ENCODE measurements around the gene GYG1. TPM values are rescaled to one million over a fixed set of nuclear protein-coding genes. Genes with fewer than 3 reads are reported as not detected.

GYG1 gene
- total RNA-seq, 1 experiment from 2014 or later = 75.2 TPM

DNA sequence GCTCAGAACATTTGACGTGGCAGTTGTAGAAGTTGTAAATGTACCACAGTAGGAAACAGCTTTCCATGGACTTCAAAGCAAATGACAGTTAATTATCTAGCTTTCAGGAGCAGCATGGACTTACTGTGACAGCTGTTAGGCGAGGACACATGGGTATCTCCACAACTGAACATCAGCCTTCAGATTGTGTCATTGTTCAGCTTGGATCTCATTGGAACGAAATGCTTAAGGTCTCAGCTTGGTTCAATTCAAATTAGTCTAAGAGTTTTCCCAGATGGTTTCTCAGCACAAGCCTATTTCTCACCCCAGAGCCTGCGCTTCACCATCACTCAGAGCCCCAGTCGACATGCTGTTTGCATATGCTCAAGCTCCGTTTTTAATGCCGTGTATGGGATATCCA is 21.1 kb upstream of the GYG1 start:
- no peak for ATAC-seq
- intact Hi-C loops (cut with micrococcal nuclease; ENCODE audit: unreplicated experiment) = no loop called here
- TF ChIP-seq SIN3A (IDR thresholded peaks at IDR 0.05; ENCODE audit: borderline replicate concordance, insufficient read depth, low read depth, low read length) (no peak), TCF7L2 (IDR thresholded peaks at IDR 0.05; ENCODE audit: low read depth, low read length) (no peak), POLR2AphosphoS5 (IDR thresholded peaks at IDR 0.05; ENCODE audit: low read depth, low read length) (no peak)
- TF ChIP-seq, protein P1, sequence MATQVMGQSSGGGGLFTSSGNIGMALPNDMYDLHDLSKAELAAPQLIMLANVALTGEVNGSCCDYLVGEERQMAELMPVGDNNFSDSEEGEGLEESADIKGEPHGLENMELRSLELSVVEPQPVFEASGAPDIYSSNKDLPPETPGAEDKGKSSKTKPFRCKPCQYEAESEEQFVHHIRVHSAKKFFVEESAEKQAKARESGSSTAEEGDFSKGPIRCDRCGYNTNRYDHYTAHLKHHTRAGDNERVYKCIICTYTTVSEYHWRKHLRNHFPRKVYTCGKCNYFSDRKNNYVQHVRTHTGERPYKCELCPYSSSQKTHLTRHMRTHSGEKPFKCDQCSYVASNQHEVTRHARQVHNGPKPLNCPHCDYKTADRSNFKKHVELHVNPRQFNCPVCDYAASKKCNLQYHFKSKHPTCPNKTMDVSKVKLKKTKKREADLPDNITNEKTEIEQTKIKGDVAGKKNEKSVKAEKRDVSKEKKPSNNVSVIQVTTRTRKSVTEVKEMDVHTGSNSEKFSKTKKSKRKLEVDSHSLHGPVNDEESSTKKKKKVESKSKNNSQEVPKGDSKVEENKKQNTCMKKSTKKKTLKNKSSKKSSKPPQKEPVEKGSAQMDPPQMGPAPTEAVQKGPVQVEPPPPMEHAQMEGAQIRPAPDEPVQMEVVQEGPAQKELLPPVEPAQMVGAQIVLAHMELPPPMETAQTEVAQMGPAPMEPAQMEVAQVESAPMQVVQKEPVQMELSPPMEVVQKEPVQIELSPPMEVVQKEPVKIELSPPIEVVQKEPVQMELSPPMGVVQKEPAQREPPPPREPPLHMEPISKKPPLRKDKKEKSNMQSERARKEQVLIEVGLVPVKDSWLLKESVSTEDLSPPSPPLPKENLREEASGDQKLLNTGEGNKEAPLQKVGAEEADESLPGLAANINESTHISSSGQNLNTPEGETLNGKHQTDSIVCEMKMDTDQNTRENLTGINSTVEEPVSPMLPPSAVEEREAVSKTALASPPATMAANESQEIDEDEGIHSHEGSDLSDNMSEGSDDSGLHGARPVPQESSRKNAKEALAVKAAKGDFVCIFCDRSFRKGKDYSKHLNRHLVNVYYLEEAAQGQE (IDR thresholded peaks at IDR 0.05; ENCODE audit: insufficient read depth in 1 of 2, low read depth in 2 of 2, low read length in 1 of 2) = no peak
- TF ChIP-seq, protein P2, sequence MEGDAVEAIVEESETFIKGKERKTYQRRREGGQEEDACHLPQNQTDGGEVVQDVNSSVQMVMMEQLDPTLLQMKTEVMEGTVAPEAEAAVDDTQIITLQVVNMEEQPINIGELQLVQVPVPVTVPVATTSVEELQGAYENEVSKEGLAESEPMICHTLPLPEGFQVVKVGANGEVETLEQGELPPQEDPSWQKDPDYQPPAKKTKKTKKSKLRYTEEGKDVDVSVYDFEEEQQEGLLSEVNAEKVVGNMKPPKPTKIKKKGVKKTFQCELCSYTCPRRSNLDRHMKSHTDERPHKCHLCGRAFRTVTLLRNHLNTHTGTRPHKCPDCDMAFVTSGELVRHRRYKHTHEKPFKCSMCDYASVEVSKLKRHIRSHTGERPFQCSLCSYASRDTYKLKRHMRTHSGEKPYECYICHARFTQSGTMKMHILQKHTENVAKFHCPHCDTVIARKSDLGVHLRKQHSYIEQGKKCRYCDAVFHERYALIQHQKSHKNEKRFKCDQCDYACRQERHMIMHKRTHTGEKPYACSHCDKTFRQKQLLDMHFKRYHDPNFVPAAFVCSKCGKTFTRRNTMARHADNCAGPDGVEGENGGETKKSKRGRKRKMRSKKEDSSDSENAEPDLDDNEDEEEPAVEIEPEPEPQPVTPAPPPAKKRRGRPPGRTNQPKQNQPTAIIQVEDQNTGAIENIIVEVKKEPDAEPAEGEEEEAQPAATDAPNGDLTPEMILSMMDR (IDR thresholded peaks at IDR 0.05) = no peak
- ChIA-PET CTCF (interaction anchor here (0.7 kb wide), 1 partner anchor 650 kb away, joined by 7 read pairs; no protein-coding TSS in a partner anchor), POLR2A (interaction anchor here (0.7 kb wide), 1 partner anchor 28 kb away, joined by 7 read pairs; no protein-coding TSS in a partner anchor)
- Histone ChIP-seq H3K9me3 (ENCODE audit: control insufficient read depth, insufficient read depth, low read depth, low read length) (no peaks in the 10 kb centered on the region), H3K27me3 (ENCODE audit: control insufficient read depth, insufficient read depth, low read length) (no peaks in the 10 kb centered on the region), H3K4me3 (ENCODE audit: low read depth in 2 of 2, low read length in 2 of 2) (no peak overlapping the region), H3K36me3 (ENCODE audit: control insufficient read depth, insufficient read depth, low read length) (no peaks in the 10 kb centered on the region), H3K27ac (ENCODE audit: low read length) (no peak overlapping the region), H3K4me1 (ENCODE audit: control insufficient read depth, insufficient read depth, low read length) (no peaks in the 10 kb centered on the region)
- no TSS peak for BruUV-seq (replicated peaks)
- in situ Hi-C loops (cut with HindIII; ENCODE audit: low pct_unique_long_range_greater_than_20kb, low sequenced_read_pairs) = no loop called here
- DNase-seq (ENCODE audit: low read depth, low spot score) = no peak

DNA sequence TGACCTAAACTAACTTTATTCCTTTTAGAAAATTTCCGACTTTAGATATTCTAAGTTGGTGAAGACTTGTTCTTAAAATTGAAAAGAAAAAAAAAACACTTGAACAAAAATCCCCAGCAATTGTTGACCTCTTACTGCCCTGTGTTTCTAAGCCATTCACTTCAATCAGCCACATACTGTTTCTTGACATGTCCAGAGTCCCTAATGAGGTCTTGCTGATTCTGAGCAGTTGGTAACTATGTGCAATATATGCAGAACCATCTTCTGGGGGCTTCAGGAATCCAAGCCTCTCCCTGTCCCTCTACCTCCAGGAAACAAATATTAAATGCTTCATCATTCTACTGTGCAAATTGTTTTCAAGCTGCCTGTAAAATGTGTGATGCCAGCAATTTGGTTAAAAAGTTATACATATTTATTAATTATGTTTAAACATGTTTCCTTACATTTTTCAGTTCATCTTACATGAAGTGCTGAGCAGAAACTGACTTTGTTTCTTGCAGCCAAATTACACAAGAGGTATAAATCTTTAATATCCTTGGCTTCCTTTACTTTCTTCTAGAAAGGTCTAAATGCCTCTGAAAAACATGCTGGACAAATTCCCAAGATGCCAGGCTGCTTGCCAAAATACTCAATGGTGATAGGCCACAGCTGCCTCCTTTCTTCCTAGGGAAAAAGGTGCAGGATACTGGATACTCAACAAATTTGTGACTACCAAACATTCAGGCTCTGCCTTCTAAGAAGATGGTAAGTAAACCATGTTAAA is 19.8 kb upstream of the GYG1 start:
- no peak for ATAC-seq
- BruUV-seq (replicated peaks) = no TSS peak
- Histone ChIP-seq H3K9me3 (ENCODE audit: control insufficient read depth, insufficient read depth, low read depth, low read length) (0 out of 2 replicates have a peak, but pooled peaks cover 5% of the 10 kb centered on the region), H3K4me1 (ENCODE audit: control insufficient read depth, insufficient read depth, low read length) (no peaks in the 10 kb centered on the region), H3K27ac (ENCODE audit: low read length) (no peak overlapping the region), H3K27me3 (ENCODE audit: control insufficient read depth, insufficient read depth, low read length) (no peaks in the 10 kb centered on the region), H3K36me3 (ENCODE audit: control insufficient read depth, insufficient read depth, low read length) (no peaks in the 10 kb centered on the region), H3K4me3 (ENCODE audit: low read depth in 2 of 2, low read length in 2 of 2) (no peak overlapping the region)
- ChIA-PET POLR2A (no interaction called here), CTCF (no interaction called here)
- DNase-seq (ENCODE audit: low read depth, low spot score) = no peak
- in situ Hi-C loops (cut with HindIII; ENCODE audit: low pct_unique_long_range_greater_than_20kb, low sequenced_read_pairs) (no loop called here), intact Hi-C loops (cut with micrococcal nuclease; ENCODE audit: unreplicated experiment) (no loop called here)
- TF ChIP-seq, protein P1 (IDR thresholded peaks at IDR 0.05; ENCODE audit: insufficient read depth in 1 of 2, low read depth in 2 of 2, low read length in 1 of 2) = no peak
- no peak for TF ChIP-seq POLR2AphosphoS5 (IDR thresholded peaks at IDR 0.05; ENCODE audit: low read depth, low read length)
- no peak for TF ChIP-seq TCF7L2 (IDR thresholded peaks at IDR 0.05; ENCODE audit: low read depth, low read length)
- TF ChIP-seq, protein P2 (IDR thresholded peaks at IDR 0.05) = no peak
- no peak for TF ChIP-seq SIN3A (IDR thresholded peaks at IDR 0.05; ENCODE audit: borderline replicate concordance, insufficient read depth, low read depth, low read length)

Measured in Panc1 (cell line).